Naive thymus-derived CD4-positive, alpha-beta T cell (primary cell): ENCODE results near the gene OBI1. TPM values are rescaled to one million over a fixed set of nuclear protein-coding genes. Genes with fewer than 3 reads are reported as not detected.

Experiments used
- ATAC-seq: fragments of 150-1000 bp; cut with Tn5 transposase; 2 replicates; pipeline ENCODE4 v1.10.0; 2021; ENCODE audit warnings: mild to moderate bottlenecking, moderate library complexity
- CTCF ChIA-PET: fragments of 350-600 bp; sonication (Branson Sonifier 250); formaldehyde crosslinking; loops from one replicate; lab custom pipeline; 2021; ENCODE audit warnings: antibody characterized with exemption; lab: Charles Lee
- POLR2A ChIA-PET: fragments of 350-600 bp; sonication (Branson Sonifier 250); formaldehyde crosslinking; loops from one replicate; lab custom pipeline; 2021; ENCODE audit warnings: antibody characterized with exemption, inconsistent platforms; lab: Charles Lee
- DNase-seq, 9 donors: peaks; one replicate each; pipeline versions ENCODE4 v3.0.0 to v3.0.0-alpha.2; 2020 to 2022; ENCODE audit warnings: mixed read lengths in 1 of 9
- H3K27ac ChIP-seq: one replicate; pipeline ENCODE4 v1.7.0; 2013; ENCODE audit warnings: mild to moderate bottlenecking, low read depth, low read length, moderate library complexity
- H3K27me3 ChIP-seq, 2 donors: one replicate each; pipeline ENCODE4 v1.7.0; 2013; ENCODE audit warnings: low read length in 2 of 2, mild to moderate bottlenecking in 2 of 2, moderate library complexity in 2 of 2; ENCODE audit not compliant: control insufficient read depth in 2 of 2, insufficient read depth in 2 of 2
- H3K36me3 ChIP-seq, 3 experiments: 1 replicate in 2 of 3; 2 replicates in 1 of 3; pipeline ENCODE4 v1.7.0; 2013; ENCODE audit warnings: low read length in 3 of 3, mild to moderate bottlenecking in 3 of 3, moderate library complexity in 1 of 3; ENCODE audit not compliant: insufficient read depth in 3 of 3, control insufficient read depth in 2 of 3
- H3K4me1 ChIP-seq, 2 donors: one replicate each; pipeline ENCODE4 v1.7.0; 2013; ENCODE audit warnings: low read length in 2 of 2, mild to moderate bottlenecking in 2 of 2, moderate library complexity in 1 of 2; ENCODE audit not compliant: control insufficient read depth in 2 of 2, insufficient read depth in 2 of 2
- H3K4me3 ChIP-seq: 2 replicates; pipeline ENCODE4 v1.7.0; 2013; ENCODE audit warnings: mild to moderate bottlenecking, low read length
- H3K9me3 ChIP-seq, 3 experiments: 1 replicate in 2 of 3; 2 replicates in 1 of 3; pipeline ENCODE4 v1.7.0; 2013; ENCODE audit warnings: low read length in 3 of 3; ENCODE audit not compliant: control insufficient read depth in 2 of 3
- H3K27ac Mint-ChIP-seq, 9 donors: one replicate each; pipeline ENCODE4 v1.8.0; 2020 to 2022; ENCODE audit warnings: mixed read lengths in 9 of 9, mild to moderate bottlenecking in 8 of 9, moderate library complexity in 5 of 9, inconsistent platforms in 2 of 9
- H3K27me3 Mint-ChIP-seq, 5 donors: one replicate each; pipeline ENCODE4 v1.8.0; 2021 to 2022; ENCODE audit warnings: mixed read lengths in 5 of 5, mild to moderate bottlenecking in 1 of 5
- H3K36me3 Mint-ChIP-seq, 5 donors: one replicate each; pipeline ENCODE4 v1.8.0; 2020 to 2022; ENCODE audit warnings: mixed read lengths in 5 of 5, mild to moderate bottlenecking in 3 of 5, inconsistent platforms in 1 of 5
- H3K4me1 Mint-ChIP-seq, 7 donors: one replicate each; pipeline ENCODE4 v1.8.0; 2020 to 2022; ENCODE audit warnings: mixed read lengths in 7 of 7, mild to moderate bottlenecking in 3 of 7, inconsistent platforms in 1 of 7
- H3K4me3 Mint-ChIP-seq, 10 donors: one replicate each; pipeline ENCODE4 v1.8.0; 2020 to 2022; ENCODE audit warnings: mild to moderate bottlenecking in 10 of 10, mixed read lengths in 10 of 10, moderate library complexity in 6 of 10, inconsistent platforms in 2 of 10
- H3K9me3 Mint-ChIP-seq, 11 donors: one replicate each; pipeline ENCODE4 v1.8.0; 2020 to 2022; ENCODE audit warnings: mixed read lengths in 11 of 11, mild to moderate bottlenecking in 4 of 11, inconsistent platforms in 1 of 11, moderate library complexity in 1 of 11
- intact Hi-C, 2 donors: fragments of 100-400 bp; cut with micrococcal nuclease; formaldehyde crosslinking; loops; one replicate each; pipeline ENCODE4 v1.15.1; 2023
- polyA plus RNA-seq, 2 donors: library from polyadenylated mRNA; unstranded; fragments of 300-500 nt; fragmentation: Illumina TruSeq; gene quantifications; one replicate each; pipeline ENCODE4 v1.2.3, GENCODE V29; 2021
- total RNA-seq, 6 experiments: library from RNA in 5 of 6; stranded (reverse) in 5 of 6; gene quantifications; 1 replicate in 5 of 6; 2 replicates in 1 of 6; pipeline ENCODE4 v1.2.3 and lab custom pipeline; 2021 to 2026

Gene OBI1
- total and polyA plus RNA-seq, 7 experiments from 2014 or later = 4.2 to 17.7 (median 15.9) TPM

- H3K9me3 ChIP-seq = no peaks in the 10 kb centered on the region
- ATAC-seq (no peak), DNase-seq (no peak)
- no peak overlapping the region for H3K4me3 Mint-ChIP-seq
- CTCF ChIA-PET = no interaction called here
- H3K4me1 ChIP-seq = no peaks in the 10 kb centered on the region
- H3K36me3 ChIP-seq = peaks cover 9 to 78% (median 10%) of the 10 kb centered on the region in 3 experiments
- intact Hi-C loops = no loop called here
- no peaks in the 10 kb centered on the region for H3K9me3 Mint-ChIP-seq
- H3K27ac Mint-ChIP-seq = no peak overlapping the region
- POLR2A ChIA-PET = interaction anchor here (0.7 kb wide), 1 partner anchor 10 kb away, joined by 3 read pairs; no protein-coding TSS in a partner anchor
- no peak overlapping the region for H3K27ac ChIP-seq
- H3K36me3 Mint-ChIP-seq = peaks cover 35 to 82% (median 75%) of the 10 kb centered on the region in 5 donors
- H3K4me3 ChIP-seq = no peak overlapping the region
- no peaks in the 10 kb centered on the region for H3K27me3 Mint-ChIP-seq
- H3K27me3 ChIP-seq = no peaks in the 10 kb centered on the region
- H3K4me1 Mint-ChIP-seq = peaks cover 0 to 16% (median 3%) of the 10 kb centered on the region in 7 donors
These were observed 26.0 kb downstream of the OBI1 start for GRCh38 chr13:78632996-78633395.

GRCh38 chr13:78631077-78631476, 27.9 kb downstream of the OBI1 start:
- no peak overlapping the region for H3K27ac ChIP-seq
- H3K36me3 ChIP-seq = peaks cover 4 to 63% (median 10%) of the 10 kb centered on the region in 3 experiments
- H3K4me1 ChIP-seq = no peaks in the 10 kb centered on the region
- ATAC-seq (no peak), DNase-seq (no peak)
- no peaks in the 10 kb centered on the region for H3K27me3 ChIP-seq
- Mint-ChIP-seq H3K36me3 (peaks cover 30 to 83% (median 75%) of the 10 kb centered on the region in 5 donors), H3K4me1 (peaks cover 0 to 20% (median 5%) of the 10 kb centered on the region in 7 donors), H3K27me3 (no peaks in the 10 kb centered on the region), H3K4me3 (no peak overlapping the region), H3K27ac (no peak overlapping the region), H3K9me3 (no peaks in the 10 kb centered on the region)
- no peak overlapping the region for H3K4me3 ChIP-seq
- no peaks in the 10 kb centered on the region for H3K9me3 ChIP-seq
- intact Hi-C loops = no loop called here
- CTCF ChIA-PET = no interaction called here
- POLR2A ChIA-PET = no interaction called here

GRCh38 chr13:78630511-78630910, 28.4 kb downstream of the OBI1 start:
- intact Hi-C loops = no loop called here
- H3K9me3 ChIP-seq = no peaks in the 10 kb centered on the region
- POLR2A ChIA-PET = no interaction called here
- H3K4me1 Mint-ChIP-seq = peaks cover 0 to 25% (median 7%) of the 10 kb centered on the region in 7 donors
- H3K27ac ChIP-seq = no peak overlapping the region
- no peak overlapping the region for H3K4me3 Mint-ChIP-seq
- H3K4me3 ChIP-seq = no peak overlapping the region
- no peak for DNase-seq
- CTCF ChIA-PET = interaction anchor here (0.6 kb wide), 1 partner anchor 25 kb away, joined by 4 read pairs; no protein-coding TSS in a partner anchor
- H3K36me3 ChIP-seq = peaks cover 4 to 64% (median 10%) of the 10 kb centered on the region in 3 experiments
- ATAC-seq = no peak
- H3K27ac Mint-ChIP-seq = no peak overlapping the region
- peaks cover 35 to 87% (median 78%) of the 10 kb centered on the region in 5 donors for H3K36me3 Mint-ChIP-seq
- H3K4me1 ChIP-seq = no peaks in the 10 kb centered on the region
- H3K27me3 ChIP-seq = no peaks in the 10 kb centered on the region
- H3K9me3 Mint-ChIP-seq = no peaks in the 10 kb centered on the region
- H3K27me3 Mint-ChIP-seq = no peaks in the 10 kb centered on the region

- ChIA-PET CTCF (no interaction called here), POLR2A (no interaction called here)
- H3K27ac ChIP-seq = no peak overlapping the region
- no peaks in the 10 kb centered on the region for H3K9me3 ChIP-seq
- H3K27me3 ChIP-seq = no peaks in the 10 kb centered on the region
- Mint-ChIP-seq H3K4me1 (peaks cover 0 to 17% (median 7%) of the 10 kb centered on the region in 7 donors), H3K9me3 (no peaks in the 10 kb centered on the region), H3K27ac (no peak overlapping the region), H3K27me3 (no peaks in the 10 kb centered on the region), H3K4me3 (no peak overlapping the region), H3K36me3 (peaks cover 18 to 83% (median 67%) of the 10 kb centered on the region in 5 donors)
- no peak for DNase-seq
- peaks cover 0 to 33% (median 4%) of the 10 kb centered on the region in 3 experiments for H3K36me3 ChIP-seq
- ATAC-seq = no peak
- intact Hi-C loops = no loop called here
- no peaks in the 10 kb centered on the region for H3K4me1 ChIP-seq
- no peak overlapping the region for H3K4me3 ChIP-seq
These were observed 33.6 kb downstream of the OBI1 start for GRCh38 chr13:78625384-78625783.

- ChIA-PET POLR2A (interaction anchor here (0.7 kb wide), 1 partner anchor 615 kb away, joined by 4 read pairs; no protein-coding TSS in a partner anchor), CTCF (interaction anchor here (0.7 kb wide), 1 partner anchor 1863 kb away, joined by 3 read pairs; no protein-coding TSS in a partner anchor)
- no peaks in the 10 kb centered on the region for H3K9me3 ChIP-seq
- no peaks in the 10 kb centered on the region for H3K4me1 ChIP-seq
- ATAC-seq (no peak), DNase-seq (no peak)
- H3K4me3 ChIP-seq = no peak overlapping the region
- Mint-ChIP-seq H3K9me3 (no peaks in the 10 kb centered on the region), H3K27me3 (no peaks in the 10 kb centered on the region), H3K27ac (no peak overlapping the region), H3K4me1 (peaks cover 0 to 16% (median 5%) of the 10 kb centered on the region in 7 donors), H3K36me3 (peaks cover 23 to 79% (median 55%) of the 10 kb centered on the region in 5 donors), H3K4me3 (no peak overlapping the region)
- H3K27me3 ChIP-seq = no peaks in the 10 kb centered on the region
- intact Hi-C loops = no loop called here
- H3K36me3 ChIP-seq = peaks cover 0 to 26% (median under 1%) of the 10 kb centered on the region in 3 experiments
- no peak overlapping the region for H3K27ac ChIP-seq
These were observed 35.8 kb downstream of the OBI1 start for GRCh38 chr13:78623132-78623531.

GRCh38 chr13:78620936-78621470, 38.0 kb downstream of the OBI1 start:
- Mint-ChIP-seq H3K36me3 (peaks cover 29 to 83% (median 59%) of the 10 kb centered on the region in 5 donors), H3K27ac (no peak overlapping the region), H3K4me1 (peaks cover 0 to 10% (median 0%) of the 10 kb centered on the region in 7 donors), H3K9me3 (peaks cover 0 to 4% (median 0%) of the 10 kb centered on the region in 11 donors), H3K27me3 (no peaks in the 10 kb centered on the region), H3K4me3 (no peak overlapping the region)
- Histone ChIP-seq H3K36me3 (peaks cover 0 to 40% (median 13%) of the 10 kb centered on the region in 3 experiments), H3K9me3 (no peaks in the 10 kb centered on the region), H3K27ac (no peak overlapping the region), H3K4me1 (no peaks in the 10 kb centered on the region), H3K27me3 (no peaks in the 10 kb centered on the region), H3K4me3 (no peak overlapping the region)
- intact Hi-C loops = no loop called here
- ATAC-seq (no peak), DNase-seq (no peak)
- ChIA-PET POLR2A (interaction anchor here (0.6 kb wide), 1 partner anchor 731 kb away, joined by 4 read pairs; no protein-coding TSS in a partner anchor), CTCF (no interaction called here)
